DND-41 (cell line): ENCODE measurements around the gene COL6A2.

Experiments used
- ATAC-seq: fragments of 200-7000 bp; cut with Tn5 transposase; 3 replicates; pipeline ENCODE4 v1.9.1; 2021; ENCODE audit warnings: low read depth; ENCODE audit not compliant: insufficient read depth
- DNase-seq: peaks from one replicate; pipeline ENCODE4 v3.0.0-alpha.2; 2020
- H2AFZ ChIP-seq: 2 replicates; pipeline ENCODE4 v1.6.0; 2012; ENCODE audit warnings: low read depth, low read length
- H3K27ac ChIP-seq: 2 replicates; pipeline ENCODE4 v1.5.1; 2012; ENCODE audit warnings: low read length, inconsistent platforms
- H3K27me3 ChIP-seq: fragments of 200-600 bp; sonication (generic); 2 replicates; pipeline ENCODE4 v1.6.0; 2012; ENCODE audit warnings: low read length, mild to moderate bottlenecking, inconsistent platforms; ENCODE audit not compliant: insufficient read depth, poor library complexity
- H3K36me3 ChIP-seq: 2 replicates; pipeline ENCODE4 v1.5.1; 2012; ENCODE audit warnings: low read length, inconsistent platforms; ENCODE audit not compliant: insufficient read depth
- H3K4me1 ChIP-seq: 2 replicates; pipeline ENCODE4 v1.5.1; 2012; ENCODE audit warnings: mild to moderate bottlenecking, low read length; ENCODE audit not compliant: insufficient read depth
- H3K4me2 ChIP-seq: 2 replicates; pipeline ENCODE4 v1.6.0; 2012; ENCODE audit warnings: mild to moderate bottlenecking, moderate library complexity, low read length, inconsistent platforms; ENCODE audit not compliant: insufficient read depth
- H3K4me3 ChIP-seq, 2 experiments: fragments of 200-600 bp in 1 of 2; shearing (Covaris generic) in 1 of 2; 2 replicates each; pipeline ENCODE4 v1.5.1; 2012 to 2016; ENCODE audit warnings: inconsistent platforms in 2 of 2, low read length in 2 of 2, mild to moderate bottlenecking in 2 of 2, low read depth in 1 of 2, moderate library complexity in 1 of 2
- H3K79me2 ChIP-seq: 2 replicates; pipeline ENCODE4 v1.6.0; 2012; ENCODE audit warnings: low read length, inconsistent platforms; ENCODE audit not compliant: insufficient read depth
- H3K9ac ChIP-seq: 2 replicates; pipeline ENCODE4 v1.6.0; 2012; ENCODE audit warnings: low read depth, mild to moderate bottlenecking, inconsistent platforms, low read length, moderate library complexity
- H3K9me3 ChIP-seq: 2 replicates; pipeline ENCODE4 v1.5.1; 2012; ENCODE audit warnings: low read length, moderate library complexity, mild to moderate bottlenecking, inconsistent platforms; ENCODE audit not compliant: insufficient read depth, severe bottlenecking
- H4K20me1 ChIP-seq: 2 replicates; pipeline ENCODE4 v1.6.0; 2012; ENCODE audit warnings: low read length; ENCODE audit not compliant: insufficient read depth
- EZH2 ChIP-seq: IDR thresholded peaks from 3 replicates; pipeline ENCODE4 v1.6.1; 2012; ENCODE audit warnings: borderline replicate concordance, low read depth, mild to moderate bottlenecking, moderate library complexity, low read length, inconsistent platforms; ENCODE audit not compliant: severe bottlenecking
- TF ChIP-seq, protein P1 (sequence below): IDR thresholded peaks from 2 replicates; pipeline ENCODE4 v1.5.1; 2012; ENCODE audit warnings: borderline replicate concordance, low read length, moderate library complexity, mild to moderate bottlenecking; ENCODE audit not compliant: poor library complexity, severe bottlenecking; ENCODE audit errors: extremely low read depth

Gene COL6A2

DNA sequence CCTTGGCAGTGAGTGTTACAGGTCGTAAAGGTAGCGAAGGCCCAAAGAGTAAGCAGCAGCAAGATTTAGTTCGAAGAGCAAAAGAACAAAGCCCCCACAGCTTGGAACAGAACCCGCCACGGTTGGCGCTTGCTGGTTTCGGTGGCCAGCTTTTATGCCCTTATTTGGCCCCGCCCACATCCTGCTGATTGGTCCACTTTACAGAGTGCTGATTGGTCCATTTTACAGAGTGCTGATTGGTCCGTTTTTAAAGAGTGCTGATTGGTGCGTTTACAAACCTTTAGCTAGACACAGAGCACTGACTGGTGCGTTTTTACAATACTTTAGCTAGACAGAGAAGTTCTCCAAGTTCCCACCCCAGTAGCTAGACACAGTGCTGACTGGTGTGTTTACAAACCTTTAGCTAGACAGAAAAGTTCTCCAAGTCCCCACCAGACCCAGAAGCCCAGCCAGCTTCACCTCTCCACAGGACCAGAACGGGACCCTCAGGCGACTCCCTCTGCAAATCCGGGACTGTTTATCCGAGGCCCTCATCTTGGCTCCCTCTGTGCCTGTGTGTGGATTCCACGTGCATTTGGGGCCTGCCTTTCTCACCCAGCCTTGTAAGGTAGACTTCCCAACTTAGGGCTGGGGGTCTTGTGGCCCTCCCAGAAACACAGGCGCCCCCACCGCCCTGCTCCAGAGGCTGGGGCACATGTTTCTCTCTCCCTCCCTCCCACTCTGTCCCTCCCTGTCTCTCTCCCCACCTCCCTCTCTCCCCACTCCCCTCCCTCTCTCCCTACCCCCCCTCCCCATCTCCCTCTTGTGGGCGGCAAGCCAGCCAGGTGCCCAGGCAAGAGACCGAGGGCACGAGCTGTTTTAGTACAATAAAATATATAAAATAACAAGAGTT lies 44.9 kb downstream of the COL6A2 start:
- H3K79me2 ChIP-seq = no peaks in the 10 kb centered on the region
- no peaks in the 10 kb centered on the region for H3K27me3 ChIP-seq
- no peak overlapping the region for H3K4me2 ChIP-seq
- ATAC-seq = no peak
- H3K4me1 ChIP-seq = peaks cover 7% of the 10 kb centered on the region; the same call in 1 of the 2 replicates
- TF ChIP-seq, protein P1, sequence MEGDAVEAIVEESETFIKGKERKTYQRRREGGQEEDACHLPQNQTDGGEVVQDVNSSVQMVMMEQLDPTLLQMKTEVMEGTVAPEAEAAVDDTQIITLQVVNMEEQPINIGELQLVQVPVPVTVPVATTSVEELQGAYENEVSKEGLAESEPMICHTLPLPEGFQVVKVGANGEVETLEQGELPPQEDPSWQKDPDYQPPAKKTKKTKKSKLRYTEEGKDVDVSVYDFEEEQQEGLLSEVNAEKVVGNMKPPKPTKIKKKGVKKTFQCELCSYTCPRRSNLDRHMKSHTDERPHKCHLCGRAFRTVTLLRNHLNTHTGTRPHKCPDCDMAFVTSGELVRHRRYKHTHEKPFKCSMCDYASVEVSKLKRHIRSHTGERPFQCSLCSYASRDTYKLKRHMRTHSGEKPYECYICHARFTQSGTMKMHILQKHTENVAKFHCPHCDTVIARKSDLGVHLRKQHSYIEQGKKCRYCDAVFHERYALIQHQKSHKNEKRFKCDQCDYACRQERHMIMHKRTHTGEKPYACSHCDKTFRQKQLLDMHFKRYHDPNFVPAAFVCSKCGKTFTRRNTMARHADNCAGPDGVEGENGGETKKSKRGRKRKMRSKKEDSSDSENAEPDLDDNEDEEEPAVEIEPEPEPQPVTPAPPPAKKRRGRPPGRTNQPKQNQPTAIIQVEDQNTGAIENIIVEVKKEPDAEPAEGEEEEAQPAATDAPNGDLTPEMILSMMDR = no peak
- no peak for TF ChIP-seq EZH2
- H3K9me3 ChIP-seq = no peaks in the 10 kb centered on the region
- H3K4me3 ChIP-seq = no peak overlapping the region
- no peak overlapping the region for H3K9ac ChIP-seq
- H3K27ac ChIP-seq = no peak overlapping the region
- DNase-seq = peak; percentile 29
- no peaks in the 10 kb centered on the region for H3K36me3 ChIP-seq
- H4K20me1 ChIP-seq = no peaks in the 10 kb centered on the region
- H2AFZ ChIP-seq = no peak overlapping the region

DNA sequence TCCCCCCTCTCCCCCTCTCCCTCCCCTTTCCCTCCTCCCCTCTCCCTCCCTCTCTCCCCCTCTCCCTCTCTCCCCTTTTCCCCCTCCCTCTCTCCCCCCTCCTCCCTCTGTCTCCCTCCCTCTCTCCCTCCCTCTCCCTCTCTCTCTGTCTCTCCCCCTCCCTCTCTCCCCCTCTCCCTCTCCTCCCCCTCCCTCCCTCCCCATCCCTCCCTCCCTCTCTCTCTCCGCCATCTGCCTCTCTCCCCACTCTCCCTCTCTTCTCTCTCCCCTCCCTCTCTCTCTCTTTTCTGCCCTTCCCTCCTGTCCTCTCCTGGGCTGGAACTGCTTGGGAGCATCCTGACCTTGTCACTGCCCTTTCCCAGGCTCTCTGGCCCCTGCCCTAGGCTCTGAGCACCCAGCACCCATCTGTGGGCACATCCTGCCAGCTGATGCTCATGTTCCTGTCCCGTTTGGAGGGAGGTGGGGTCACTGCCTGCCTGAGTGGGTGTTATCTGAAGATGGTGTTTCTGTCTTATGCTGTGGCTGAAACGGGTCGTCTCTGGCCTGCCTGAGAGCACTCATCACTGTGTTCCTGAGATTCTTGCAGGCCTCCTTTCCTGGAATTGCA lies 46.7 kb downstream of the COL6A2 start:
- no peak overlapping the region for H3K4me2 ChIP-seq
- no peak overlapping the region for H3K4me3 ChIP-seq
- DNase-seq (no peak), ATAC-seq (no peak)
- no peak overlapping the region for H2AFZ ChIP-seq
- no peaks in the 10 kb centered on the region for H3K27me3 ChIP-seq
- no peaks in the 10 kb centered on the region for H3K36me3 ChIP-seq
- TF ChIP-seq, protein P1 = no peak
- TF ChIP-seq EZH2 = no peak
- no peaks in the 10 kb centered on the region for H3K79me2 ChIP-seq
- H3K9me3 ChIP-seq = no peaks in the 10 kb centered on the region
- H3K4me1 ChIP-seq = peaks cover 7% of the 10 kb centered on the region; the same call in 1 of the 2 replicates
- H3K27ac ChIP-seq = no peak overlapping the region
- H4K20me1 ChIP-seq = no peaks in the 10 kb centered on the region
- no peak overlapping the region for H3K9ac ChIP-seq

DNA sequence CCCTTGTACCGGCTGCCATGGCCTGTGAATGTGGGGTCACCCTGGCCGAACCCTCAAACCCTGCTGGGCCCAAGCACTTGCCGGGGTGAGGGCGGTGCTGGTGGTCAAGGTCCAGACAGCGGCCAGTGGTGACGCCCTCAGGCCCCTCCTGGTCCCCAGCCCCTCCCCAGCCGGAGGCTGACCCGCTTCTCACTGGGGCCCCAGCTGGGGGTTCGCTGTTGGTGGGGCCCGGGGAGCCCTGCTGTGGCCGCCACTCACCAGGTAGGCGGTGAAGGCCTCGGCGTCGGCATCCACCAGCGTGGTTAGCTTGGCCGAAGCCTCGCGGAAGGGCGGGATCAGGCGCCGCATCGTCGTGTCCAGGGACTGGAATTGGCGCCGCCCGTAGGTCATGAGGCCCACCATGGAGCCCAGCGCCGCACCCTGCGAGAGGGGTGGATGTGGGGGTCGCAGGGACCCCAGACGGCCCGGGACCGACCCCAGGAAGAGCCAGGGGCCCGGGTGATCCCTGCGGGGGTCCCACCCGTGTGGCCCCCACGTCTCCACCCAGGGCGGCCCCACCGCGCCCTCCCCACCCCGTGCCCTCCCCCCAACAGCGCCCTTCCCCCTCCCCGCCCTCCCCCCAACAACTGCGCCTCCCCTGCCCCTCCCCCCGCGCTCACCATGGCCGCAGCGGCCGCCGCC lies 47.4 kb downstream of the COL6A2 start:
- H3K27ac ChIP-seq = no peak overlapping the region
- peaks cover 7% of the 10 kb centered on the region; the same call in 1 of the 2 replicates for H3K4me1 ChIP-seq
- no peak overlapping the region for H3K4me3 ChIP-seq
- H3K9me3 ChIP-seq = no peaks in the 10 kb centered on the region
- no peaks in the 10 kb centered on the region for H3K27me3 ChIP-seq
- no peaks in the 10 kb centered on the region for H3K36me3 ChIP-seq
- no peak overlapping the region for H3K9ac ChIP-seq
- H2AFZ ChIP-seq = no peak overlapping the region
- no peaks in the 10 kb centered on the region for H3K79me2 ChIP-seq
- DNase-seq = no peak
- no peaks in the 10 kb centered on the region for H4K20me1 ChIP-seq
- no peak overlapping the region for H3K4me2 ChIP-seq
- no peak for ATAC-seq
- no peak for TF ChIP-seq EZH2
- TF ChIP-seq, protein P1 = no peak
